ENCODE data around the gene VTI1A. TPM values are rescaled to one million over a fixed set of nuclear protein-coding genes. Genes with fewer than 3 reads are reported as not detected.
A peak's percentile ranks its signal among the peaks of the same experiment; 100 is the strongest.
"Not testable (repeated sequence)": the region's sequence is repeated elsewhere in the genome, so short reads cannot be mapped to it uniquely, and the experiment has no call there.

Gene VTI1A
- total RNA-seq, 1 donor from 2014 or later: 35.2 TPM

DNA sequence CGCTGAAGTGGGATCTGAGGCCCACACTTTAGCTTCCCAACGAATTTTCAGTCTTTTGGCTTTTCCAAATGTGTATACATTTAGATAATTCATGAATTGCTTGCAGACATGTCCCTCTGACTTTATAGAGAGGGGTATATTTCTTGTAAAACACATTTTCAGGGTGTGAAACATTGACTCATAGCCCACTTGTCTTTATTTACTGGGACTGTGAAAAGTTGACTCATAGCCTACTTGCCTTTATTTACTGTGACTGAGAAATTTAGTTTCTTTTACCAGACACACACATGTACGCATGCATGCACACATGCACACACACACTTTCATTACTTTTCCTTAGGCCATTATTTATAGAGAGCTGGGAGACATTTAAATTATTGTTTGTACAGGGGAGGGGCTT is 79.1 kb downstream of the VTI1A start:
- Mint-ChIP-seq H3K27me3 (peaks cover 7% of the 10 kb centered on the region), H3K4me3 (no peak overlapping the region), H3K36me3 (ENCODE audit: low read depth) (peaks cover 9% of the 10 kb centered on the region), H3K27ac (no peak overlapping the region), H3K9me3 (peaks cover 5% of the 10 kb centered on the region), H3K4me1 (peaks cover 11% of the 10 kb centered on the region)
- DNase-seq: no peak
- intact Hi-C loops (cut with micrococcal nuclease): loop anchor here (2.0 to 5.0 kb wide), 2 partner anchors 137 to 1431 kb away; no protein-coding TSS in a partner anchor

DNA sequence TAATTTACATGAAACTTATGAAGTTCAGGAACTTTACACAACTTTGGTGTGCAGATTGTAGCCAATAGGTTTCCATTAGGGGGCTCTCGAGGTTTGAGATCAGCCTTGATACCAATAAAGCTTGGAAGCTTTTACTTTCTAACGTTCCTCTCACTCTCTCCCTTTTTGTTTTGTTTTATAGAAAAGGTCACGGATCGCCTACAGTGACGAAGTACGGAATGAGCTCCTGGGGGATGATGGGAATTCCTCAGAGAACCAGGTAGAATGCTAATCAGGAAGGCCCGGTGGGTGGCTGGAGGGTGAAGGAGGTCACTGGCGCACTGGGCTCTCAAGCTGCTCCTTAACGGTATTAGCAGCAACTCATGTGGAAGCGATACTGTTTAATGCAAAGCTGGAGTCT is 79.9 kb downstream of the VTI1A start:
- Mint-ChIP-seq H3K27ac (no peak overlapping the region), H3K36me3 (ENCODE audit: low read depth) (peaks cover 12% of the 10 kb centered on the region), H3K27me3 (peaks cover 7% of the 10 kb centered on the region), H3K4me1 (peaks cover 19% of the 10 kb centered on the region), H3K4me3 (no peak overlapping the region), H3K9me3 (peaks cover 5% of the 10 kb centered on the region)
- intact Hi-C loops (cut with micrococcal nuclease): loop anchor here (2.0 to 5.0 kb wide), 2 partner anchors 138 to 1430 kb away; no protein-coding TSS in a partner anchor
- no peak for DNase-seq

DNA sequence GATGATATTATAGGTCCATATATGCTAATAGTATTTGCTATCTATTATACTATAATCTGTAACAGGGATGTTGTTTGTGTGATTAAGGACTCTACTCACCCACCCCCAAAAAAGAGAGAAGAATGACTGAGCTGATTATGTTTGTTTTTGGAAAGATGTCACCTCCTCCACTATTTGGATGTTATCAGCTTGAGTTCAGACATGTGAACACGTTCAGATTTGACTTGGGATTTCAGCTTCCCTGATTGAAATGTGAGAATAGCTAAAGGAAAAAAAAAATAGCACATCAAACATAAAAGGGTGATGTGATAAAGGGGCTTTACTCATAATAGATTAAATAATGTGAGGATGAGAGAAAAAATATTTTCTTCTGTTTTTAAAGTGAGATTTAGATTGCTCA is 81.2 kb downstream of the VTI1A start:
- Mint-ChIP-seq H3K27ac (no peak overlapping the region), H3K9me3 (peaks cover 5% of the 10 kb centered on the region), H3K27me3 (peaks cover 4% of the 10 kb centered on the region), H3K4me3 (no peak overlapping the region), H3K36me3 (ENCODE audit: low read depth) (peaks cover 16% of the 10 kb centered on the region), H3K4me1 (peaks cover 28% of the 10 kb centered on the region)
- DNase-seq: no peak
- intact Hi-C loops (cut with micrococcal nuclease): loop anchor here (5.0 kb wide), 1 partner anchor 1429 kb away; no protein-coding TSS in a partner anchor

- Mint-ChIP-seq H3K4me3 (no peak overlapping the region), H3K36me3 (ENCODE audit: low read depth) (peaks cover 18% of the 10 kb centered on the region), H3K27ac (no peak overlapping the region), H3K27me3 (peaks cover 11% of the 10 kb centered on the region), H3K4me1 (peaks cover 30% of the 10 kb centered on the region), H3K9me3 (peaks cover 5% of the 10 kb centered on the region)
- no peak for DNase-seq
- intact Hi-C loops (cut with micrococcal nuclease): loop anchor here (5.0 kb wide), 1 partner anchor 451 kb away; no protein-coding TSS in a partner anchor
Observed at GRCh38 chr10:112531421-112531820, 84.4 kb downstream of the VTI1A start.

DNA sequence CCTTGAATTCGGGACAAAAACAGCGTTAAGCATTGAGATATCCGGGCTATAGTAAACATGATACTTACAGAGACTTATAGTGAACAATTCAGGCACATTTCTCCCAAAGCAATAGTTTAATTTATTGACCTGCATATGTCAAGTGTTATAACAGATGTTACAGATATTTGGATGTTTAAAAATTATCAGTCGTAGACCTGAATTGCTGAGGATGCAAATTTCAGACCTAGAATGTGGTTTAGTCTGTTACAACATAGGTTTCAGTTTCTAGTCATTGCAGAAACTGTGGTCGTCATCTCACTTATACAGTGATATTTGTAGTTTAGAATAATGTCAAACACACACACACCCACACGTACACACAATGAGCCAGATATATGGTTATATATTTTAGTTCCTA is 85.2 kb downstream of the VTI1A start:
- Mint-ChIP-seq H3K27ac (peak overlapping the region; percentile 37), H3K9me3 (peaks cover 5% of the 10 kb centered on the region), H3K4me1 (peaks cover 30% of the 10 kb centered on the region), H3K36me3 (ENCODE audit: low read depth) (peaks cover 18% of the 10 kb centered on the region), H3K27me3 (peaks cover 11% of the 10 kb centered on the region), H3K4me3 (peak overlapping the region; percentile 64)
- peak; percentile 65 for DNase-seq
- intact Hi-C loops (cut with micrococcal nuclease): loop anchor here (2.0 to 5.0 kb wide), 2 partner anchors 13 to 450 kb away; no protein-coding TSS in a partner anchor

DNA sequence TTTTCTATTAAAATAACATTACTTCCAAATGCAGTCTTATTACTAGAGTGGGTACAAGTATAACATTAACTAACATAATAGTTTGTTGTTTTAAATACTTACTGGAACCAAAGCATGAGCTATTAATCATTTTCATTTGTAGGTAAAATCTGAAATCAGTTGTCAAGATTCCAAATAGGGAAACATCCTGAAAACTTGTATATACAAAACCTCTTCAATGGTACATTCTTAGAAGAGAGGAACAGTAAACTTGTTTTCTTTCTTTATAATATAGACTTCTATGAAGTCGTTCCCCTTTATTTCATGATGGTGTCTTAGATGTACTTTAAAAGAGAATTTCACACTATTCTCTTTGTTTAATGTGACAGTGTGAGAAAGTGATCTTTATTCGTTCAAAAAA is 85.9 kb downstream of the VTI1A start:
- peaks cover 11% of the 10 kb centered on the region for H3K27me3 Mint-ChIP-seq
- no peak for DNase-seq
- H3K4me3 Mint-ChIP-seq: no peak overlapping the region
- H3K27ac Mint-ChIP-seq: no peak overlapping the region
- peaks cover 30% of the 10 kb centered on the region for H3K4me1 Mint-ChIP-seq
- peaks cover 18% of the 10 kb centered on the region for H3K36me3 Mint-ChIP-seq (ENCODE audit: low read depth)
- intact Hi-C loops (cut with micrococcal nuclease): loop anchor here (2.0 to 5.0 kb wide), 2 partner anchors 14 to 449 kb away; no protein-coding TSS in a partner anchor
- peaks cover 5% of the 10 kb centered on the region for H3K9me3 Mint-ChIP-seq

DNA sequence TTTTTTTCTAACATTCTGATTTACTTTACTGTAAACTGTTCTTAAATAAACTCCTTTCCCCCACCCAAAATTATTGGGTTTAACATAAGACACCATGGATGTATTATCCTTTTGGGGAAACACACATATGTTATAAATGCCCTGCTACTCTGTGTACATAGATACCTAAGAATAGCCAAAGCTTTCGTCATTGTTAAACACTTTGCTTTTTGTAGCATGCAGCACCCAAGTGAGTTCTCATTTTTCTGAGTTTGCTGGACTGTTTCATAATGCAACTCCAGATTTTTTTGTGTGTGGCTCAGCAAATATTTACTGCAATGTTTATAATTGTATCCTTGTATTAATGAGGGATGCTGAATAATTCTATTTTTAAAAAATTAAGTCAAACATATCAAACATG is 86.9 kb downstream of the VTI1A start:
- DNase-seq: no peak
- Mint-ChIP-seq H3K27ac (no peak overlapping the region), H3K4me1 (peaks cover 28% of the 10 kb centered on the region), H3K27me3 (peaks cover 9% of the 10 kb centered on the region), H3K4me3 (no peak overlapping the region), H3K36me3 (ENCODE audit: low read depth) (peaks cover 16% of the 10 kb centered on the region), H3K9me3 (peaks cover 5% of the 10 kb centered on the region)
- intact Hi-C loops (cut with micrococcal nuclease): loop anchor here (2.0 to 5.0 kb wide), 2 partner anchors 15 to 448 kb away; no protein-coding TSS in a partner anchor

DNA sequence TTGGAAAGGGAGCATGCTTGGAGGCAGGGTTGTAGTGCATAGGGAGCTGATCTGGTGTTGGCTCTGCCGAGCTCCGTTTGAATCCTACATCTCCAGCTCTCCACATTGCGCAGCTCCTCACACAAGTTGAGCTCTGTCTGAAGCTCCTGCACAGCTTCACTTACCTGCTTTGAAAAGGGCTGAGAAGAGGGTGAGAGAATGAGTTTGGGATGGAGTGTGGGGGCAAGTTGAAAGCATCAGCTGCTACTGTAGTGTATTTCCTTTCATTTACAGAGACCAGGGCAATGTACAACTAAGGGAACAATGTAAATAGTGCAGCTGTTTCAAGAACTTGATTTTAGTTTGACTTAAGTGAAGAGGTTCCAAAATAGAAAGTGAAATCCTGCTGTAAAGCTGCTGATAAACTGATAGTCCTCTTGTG is 88.5 kb downstream of the VTI1A start:
- no peak overlapping the region for H3K4me3 Mint-ChIP-seq
- intact Hi-C loops (cut with micrococcal nuclease): loop anchor here (5.0 kb wide), 1 partner anchor 1543 kb away; no protein-coding TSS in a partner anchor
- peaks cover 27% of the 10 kb centered on the region for H3K4me1 Mint-ChIP-seq
- peaks cover 9% of the 10 kb centered on the region for H3K9me3 Mint-ChIP-seq
- peaks cover 22% of the 10 kb centered on the region for H3K36me3 Mint-ChIP-seq (ENCODE audit: low read depth)
- peaks cover 9% of the 10 kb centered on the region for H3K27me3 Mint-ChIP-seq
- H3K27ac Mint-ChIP-seq: no peak overlapping the region
- DNase-seq: no peak

- Mint-ChIP-seq H3K9me3 (peaks cover 6% of the 10 kb centered on the region), H3K27me3 (peaks cover 8% of the 10 kb centered on the region), H3K36me3 (ENCODE audit: low read depth) (peaks cover 16% of the 10 kb centered on the region), H3K4me3 (no peak overlapping the region), H3K4me1 (peaks cover 18% of the 10 kb centered on the region), H3K27ac (no peak overlapping the region)
- DNase-seq: no peak
- intact Hi-C loops (cut with micrococcal nuclease): loop anchor here (5.0 kb wide), 1 partner anchor 1544 kb away; no protein-coding TSS in a partner anchor
Observed at GRCh38 chr10:112536663-112537062, 89.6 kb downstream of the VTI1A start.

GRCh38 chr10:112538168-112538567 is 91.2 kb downstream of the VTI1A start:
- no peak overlapping the region for H3K4me3 Mint-ChIP-seq
- DNase-seq: no peak
- H3K4me1 Mint-ChIP-seq: peaks cover 8% of the 10 kb centered on the region
- intact Hi-C loops (cut with micrococcal nuclease): loop anchor here (5.0 kb wide), 1 partner anchor 1546 kb away; no protein-coding TSS in a partner anchor
- H3K9me3 Mint-ChIP-seq: peaks cover 11% of the 10 kb centered on the region
- H3K27me3 Mint-ChIP-seq: peaks cover 8% of the 10 kb centered on the region
- no peak overlapping the region for H3K27ac Mint-ChIP-seq
- H3K36me3 Mint-ChIP-seq (ENCODE audit: low read depth): peaks cover 23% of the 10 kb centered on the region

DNA sequence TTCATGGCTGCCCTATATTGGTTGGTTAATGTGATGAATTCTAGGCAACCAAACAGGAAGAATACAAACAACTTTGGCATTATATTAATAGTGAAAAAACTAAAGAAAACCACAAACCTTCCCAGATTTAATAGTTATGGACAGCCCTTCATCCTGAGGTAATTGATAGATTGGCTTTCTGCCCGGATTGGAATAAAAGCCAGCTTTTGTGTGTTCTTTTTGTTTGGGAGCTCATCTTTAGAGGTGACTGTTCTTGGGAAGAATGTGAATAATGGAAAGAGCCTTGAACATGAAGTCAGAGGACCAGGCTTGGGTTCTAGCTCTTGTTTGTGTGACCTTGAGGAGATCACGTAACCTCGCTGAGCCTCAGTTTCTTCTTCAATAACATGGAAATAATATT is 92.3 kb downstream of the VTI1A start:
- no peak for DNase-seq
- peaks cover 4% of the 10 kb centered on the region for H3K27me3 Mint-ChIP-seq
- H3K27ac Mint-ChIP-seq: no peak overlapping the region
- peaks cover 25% of the 10 kb centered on the region for H3K36me3 Mint-ChIP-seq (ENCODE audit: low read depth)
- peaks cover 4% of the 10 kb centered on the region for H3K4me1 Mint-ChIP-seq
- no peak overlapping the region for H3K4me3 Mint-ChIP-seq
- H3K9me3 Mint-ChIP-seq: peaks cover 11% of the 10 kb centered on the region
- intact Hi-C loops (cut with micrococcal nuclease): loop anchor here (5.0 kb wide), 1 partner anchor 1547 kb away; no protein-coding TSS in a partner anchor

DNA sequence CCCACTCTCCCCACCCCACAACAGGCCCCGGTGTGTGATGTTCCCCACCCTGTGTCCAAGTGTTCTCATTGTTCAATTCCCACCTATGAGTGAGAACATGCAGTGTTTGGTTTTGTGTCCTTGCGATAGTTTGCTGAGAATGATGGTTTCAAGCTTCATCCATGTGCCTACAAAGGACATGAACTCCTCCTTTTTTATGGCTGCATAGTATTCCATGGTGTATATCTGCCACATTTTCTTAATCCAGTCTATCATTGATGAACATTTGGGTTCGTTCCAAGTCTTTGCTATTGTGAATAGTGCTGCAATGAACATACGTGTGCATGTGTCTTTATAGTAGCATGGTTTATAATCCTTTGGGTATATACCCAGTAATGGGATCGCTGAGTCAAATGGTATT is 95.8 kb downstream of the VTI1A start:
- H3K4me1 Mint-ChIP-seq; H3K27me3 Mint-ChIP-seq; intact Hi-C loops (cut with micrococcal nuclease); H3K4me3 Mint-ChIP-seq; H3K27ac Mint-ChIP-seq; DNase-seq: not testable (repeated sequence)
- Mint-ChIP-seq H3K36me3 (ENCODE audit: low read depth) (peaks cover 28% of the 10 kb centered on the region), H3K9me3 (peaks cover 11% of the 10 kb centered on the region)

DNA sequence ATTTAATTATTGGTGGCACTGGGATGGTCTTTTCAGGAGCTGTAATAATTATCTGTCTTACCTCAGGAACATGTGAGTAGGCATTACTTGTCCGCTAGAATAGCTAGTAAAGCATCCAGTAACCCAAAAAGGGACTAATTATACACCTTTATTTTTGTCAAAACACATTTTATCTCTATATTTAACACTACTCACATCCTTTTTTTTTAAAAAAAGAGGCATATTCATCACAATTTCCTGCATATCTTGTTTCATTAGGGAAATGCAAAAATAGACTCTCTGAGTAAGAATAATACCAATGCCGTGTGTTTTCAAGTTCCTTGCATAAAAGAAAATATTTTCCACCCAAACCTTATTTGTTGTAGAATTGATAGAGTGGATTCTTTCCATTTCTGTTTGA is 99.5 kb downstream of the VTI1A start:
- H3K9me3 Mint-ChIP-seq: peaks cover 5% of the 10 kb centered on the region
- H3K4me3 Mint-ChIP-seq: no peak overlapping the region
- H3K27me3 Mint-ChIP-seq: no peaks in the 10 kb centered on the region
- DNase-seq: no peak
- peaks cover 18% of the 10 kb centered on the region for H3K36me3 Mint-ChIP-seq (ENCODE audit: low read depth)
- intact Hi-C loops (cut with micrococcal nuclease): no loop called here
- H3K27ac Mint-ChIP-seq: no peak overlapping the region
- no peaks in the 10 kb centered on the region for H3K4me1 Mint-ChIP-seq

DNA sequence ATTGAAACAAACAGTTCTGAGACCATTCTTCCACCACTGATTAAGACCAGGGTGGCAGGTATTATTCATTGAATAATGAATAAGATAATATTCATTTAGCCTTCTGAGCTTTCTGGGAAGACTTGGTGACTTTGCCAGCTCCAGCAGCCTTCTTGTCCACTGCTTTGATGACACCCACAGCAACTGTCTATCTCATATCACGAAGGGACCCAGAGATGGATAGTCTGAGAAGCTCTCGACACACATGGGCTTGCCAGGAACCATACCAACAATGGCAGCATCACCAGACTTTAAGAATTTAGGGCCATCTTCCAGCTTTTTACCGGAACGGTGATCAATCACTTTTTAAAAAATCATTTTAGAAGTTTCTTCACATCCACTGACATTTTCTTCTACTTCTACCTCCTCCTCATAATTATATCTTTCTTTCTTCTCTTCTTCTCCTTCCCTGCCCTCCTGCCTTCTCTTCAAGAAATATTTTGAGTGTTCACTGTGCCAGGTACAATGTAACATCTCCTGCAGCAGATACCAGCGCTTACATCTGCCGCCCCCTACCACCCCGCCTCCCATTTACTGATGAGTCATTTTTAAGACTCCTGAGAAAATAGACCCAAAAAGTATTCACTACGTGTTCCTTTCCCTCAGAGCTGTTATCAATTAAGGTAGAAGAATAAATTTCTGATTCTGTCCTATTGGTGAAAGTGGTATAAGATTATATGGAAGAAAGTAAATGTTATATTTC is 101.7 kb downstream of the VTI1A start:
- Mint-ChIP-seq H3K9me3 (no peaks in the 10 kb centered on the region), H3K4me1 (no peaks in the 10 kb centered on the region), H3K36me3 (ENCODE audit: low read depth) (peaks cover 3% of the 10 kb centered on the region), H3K4me3 (no peak overlapping the region), H3K27ac (no peak overlapping the region), H3K27me3 (no peaks in the 10 kb centered on the region)
- intact Hi-C loops (cut with micrococcal nuclease): no loop called here
- DNase-seq: no peak
